GM04504 (cell line): Measurements from ENCODE around the gene NDUFA8.

Experiments
- DNase-seq: peaks from one replicate; pipeline ENCODE4 v3.0.0-alpha.2; 2012; ENCODE audit warnings: low read depth

NDUFA8 gene

GRCh38 chr9:122159026-122159924 is at the start of gene NDUFA8, which contains the start of gene MORN5:
Gene NDUFA8 (minus strand): TSS chr9:122159779. CDS start chr9:122159677, 102 bp downstream.
Gene MORN5 (plus strand): TSS chr9:122159908. CDS start chr9:122159973, 65 bp downstream.
- peak; percentile 86 for DNase-seq

GRCh38 chr9:122207096-122207495 is 47.5 kb upstream of the NDUFA8 start:
- DNase-seq: no peak

- peak; percentile 42 for DNase-seq
These were observed 46.8 kb upstream of the NDUFA8 start for GRCh38 chr9:122206118-122207046.

- DNase-seq: no peak
These were observed 45.6 kb upstream of the NDUFA8 start for GRCh38 chr9:122205176-122205575.

GRCh38 chr9:122204491-122204890 is 44.9 kb upstream of the NDUFA8 start:
- no peak for DNase-seq

GRCh38 chr9:122204055-122204454 is 44.5 kb upstream of the NDUFA8 start:
- DNase-seq: no peak

- DNase-seq: no peak
These were observed 42.5 kb upstream of the NDUFA8 start for GRCh38 chr9:122202111-122202510.

GRCh38 chr9:122201641-122202040 is 42.1 kb upstream of the NDUFA8 start:
- DNase-seq: no peak

GRCh38 chr9:122200960-122201595 is 41.5 kb upstream of the NDUFA8 start:
- DNase-seq: no peak

- no peak for DNase-seq
These were observed 38.3 kb upstream of the NDUFA8 start for GRCh38 chr9:122197882-122198281.

GRCh38 chr9:122197426-122197825 is 37.8 kb upstream of the NDUFA8 start:
- DNase-seq: no peak

GRCh38 chr9:122195875-122196274 is 36.3 kb upstream of the NDUFA8 start:
- DNase-seq: no peak

- DNase-seq: no peak
These were observed 34.1 kb upstream of the NDUFA8 start for GRCh38 chr9:122193651-122194050.

GRCh38 chr9:122192914-122193525 is 33.4 kb upstream of the NDUFA8 start:
- no peak for DNase-seq

- no peak for DNase-seq
These were observed 32.8 kb upstream of the NDUFA8 start for GRCh38 chr9:122192261-122192875.

GRCh38 chr9:122191584-122191983 is 32.0 kb upstream of the NDUFA8 start:
- no peak for DNase-seq

GRCh38 chr9:122190597-122191381 is 31.2 kb upstream of the NDUFA8 start:
- DNase-seq: peak; percentile 40

- DNase-seq: no peak
These were observed 28.8 kb upstream of the NDUFA8 start for GRCh38 chr9:122188369-122188768.

- no peak for DNase-seq
These were observed 27.3 kb upstream of the NDUFA8 start for GRCh38 chr9:122186777-122187470.

GRCh38 chr9:122186301-122186700 is 26.7 kb upstream of the NDUFA8 start:
- no peak for DNase-seq
